GM19240 (cell line): ENCODE data around the gene RRP1.
"Not testable (repeated sequence)": the region's sequence is repeated elsewhere in the genome, so short reads cannot be mapped to it uniquely, and the experiment has no call there.

ENCODE experiments used
- DNase-seq: peaks from one replicate; pipeline ENCODE4 v3.0.0; 2011; ENCODE audit warnings: low spot score; ENCODE audit not compliant: insufficient read length

RRP1 gene

GRCh38 chr21:43815991-43816390 lies 26.6 kb downstream of the RRP1 start:
- DNase-seq = no peak

- DNase-seq = no peak
Observed at GRCh38 chr21:43816611-43817071, 27.3 kb downstream of the RRP1 start.

- no peak for DNase-seq
Observed at GRCh38 chr21:43817157-43818086, 28.0 kb downstream of the RRP1 start.

- DNase-seq = no peak
Observed at GRCh38 chr21:43818685-43819084, 29.3 kb downstream of the RRP1 start.

GRCh38 chr21:43819511-43820405 lies 30.4 kb downstream of the RRP1 start:
- no peak for DNase-seq

- DNase-seq = no peak
Observed at GRCh38 chr21:43820466-43820865, 31.1 kb downstream of the RRP1 start.

- DNase-seq = not testable (repeated sequence)
Observed at GRCh38 chr21:43822166-43822565, 32.8 kb downstream of the RRP1 start.

GRCh38 chr21:43822741-43823140 lies 33.4 kb downstream of the RRP1 start:
- DNase-seq = not testable (repeated sequence)

GRCh38 chr21:43824333-43825241 lies 35.2 kb downstream of the RRP1 start:
- DNase-seq = no peak

- DNase-seq = no peak
Observed at GRCh38 chr21:43825242-43825935, 36.0 kb downstream of the RRP1 start.

- no peak for DNase-seq
Observed at GRCh38 chr21:43825936-43826622, 36.7 kb downstream of the RRP1 start.

GRCh38 chr21:43826623-43826974 lies 37.2 kb downstream of the RRP1 start:
- DNase-seq = no peak

GRCh38 chr21:43827015-43827611 lies 37.7 kb downstream of the RRP1 start:
- no peak for DNase-seq

- no peak for DNase-seq
Observed at GRCh38 chr21:43829161-43829560, 39.8 kb downstream of the RRP1 start.

- no peak for DNase-seq
Observed at GRCh38 chr21:43829575-43830119, 40.3 kb downstream of the RRP1 start.

GRCh38 chr21:43832158-43832550 lies 42.8 kb downstream of the RRP1 start:
- no peak for DNase-seq

- DNase-seq = no peak
Observed at GRCh38 chr21:43832648-43833047, 43.3 kb downstream of the RRP1 start.

- DNase-seq = no peak
Observed at GRCh38 chr21:43834146-43834905, 44.9 kb downstream of the RRP1 start.
